Measurements from ENCODE around the gene IPO9.
A peak's percentile ranks its signal among the peaks of the same experiment; 100 is the strongest.
"Not testable (repeated sequence)": the region's sequence is repeated elsewhere in the genome, so short reads cannot be mapped to it uniquely, and the experiment has no call there.

The IPO9 gene

DNA sequence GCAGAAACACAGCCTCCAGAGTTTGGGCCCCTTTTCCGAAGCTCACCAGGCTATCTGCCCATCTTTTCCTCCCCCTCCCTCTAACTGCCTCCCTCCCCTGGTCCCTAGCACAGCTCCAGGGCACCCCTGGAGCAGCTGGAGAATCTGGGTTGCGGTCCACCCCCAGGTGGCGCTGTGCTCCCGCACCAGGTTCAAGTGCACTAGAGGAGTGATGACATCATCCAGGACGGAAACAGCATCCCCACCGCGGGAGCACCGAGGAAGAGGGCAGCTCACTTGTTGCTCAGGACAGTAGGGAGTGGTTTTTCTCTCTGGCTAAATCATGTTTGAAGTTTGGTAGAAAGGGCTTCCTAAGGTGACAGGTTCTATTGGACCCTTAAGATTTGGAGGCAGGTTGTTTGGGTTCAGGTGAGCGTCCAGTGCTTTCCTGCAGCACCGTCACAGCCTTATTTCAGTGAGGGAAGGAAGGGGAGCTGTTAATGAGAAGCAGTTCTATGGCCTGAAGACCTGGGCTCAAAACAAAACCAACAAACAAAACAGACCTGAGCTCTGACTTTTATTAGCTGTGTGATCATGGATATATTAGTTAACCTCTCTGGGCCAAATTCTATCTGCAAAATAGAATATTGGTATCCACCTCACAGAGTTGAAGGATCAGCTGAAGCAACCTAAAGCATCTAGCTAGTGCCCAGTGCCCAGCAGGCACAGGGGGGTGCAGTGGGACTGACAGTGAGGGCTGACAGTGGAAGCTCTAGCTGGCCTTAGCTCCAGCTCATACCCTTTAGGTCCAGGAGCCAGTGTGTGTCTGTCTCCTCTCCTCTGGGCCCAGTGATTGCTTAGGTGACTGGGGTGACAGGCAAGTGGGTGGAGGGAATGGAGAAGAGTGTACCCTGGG lies 67.2 kb downstream of the IPO9 start:
- Histone ChIP-seq H3K4me3 (ENCODE audit: low read depth, low read length) (no peak overlapping the region), H3K4me1 (ENCODE audit: control insufficient read depth, insufficient read depth, low read length, unreplicated experiment) (peaks cover 14% of the 10 kb centered on the region), H3K79me2 (ENCODE audit: control insufficient read depth, insufficient read depth, low read length, unreplicated experiment) (no peaks in the 10 kb centered on the region), H2AFZ (ENCODE audit: low read length, unreplicated experiment) (no peak overlapping the region), H3K27ac (ENCODE audit: low read depth, low read length) (no peak overlapping the region), H3K36me3 (ENCODE audit: insufficient read depth, low read length) (no peaks in the 10 kb centered on the region), H3K27me3 (ENCODE audit: insufficient read depth, low read length) (no peaks in the 10 kb centered on the region)

DNA sequence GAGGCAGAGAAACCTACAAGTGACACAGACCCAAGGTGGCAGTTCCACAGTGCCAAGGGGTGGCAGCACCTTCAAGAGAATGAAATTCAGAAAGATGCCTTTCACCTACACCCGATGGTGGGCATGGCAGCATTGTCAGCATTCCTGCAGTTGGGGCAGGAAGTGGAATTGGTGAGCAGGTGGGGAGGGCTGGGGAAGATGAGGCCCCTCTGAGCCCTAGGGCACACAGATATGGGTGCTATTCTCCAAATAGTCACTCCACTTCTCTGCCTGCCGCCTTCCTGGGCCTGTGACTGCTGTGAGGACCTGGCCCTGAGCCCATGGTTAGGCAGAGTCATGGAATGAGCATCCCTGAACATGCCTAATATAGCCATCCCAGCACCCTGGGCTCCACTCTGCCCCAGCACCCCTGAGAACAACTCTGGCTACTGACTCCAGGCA lies 68.0 kb downstream of the IPO9 start:
- no peaks in the 10 kb centered on the region for H3K27me3 ChIP-seq (ENCODE audit: insufficient read depth, low read length)
- peaks cover 16% of the 10 kb centered on the region for H3K4me1 ChIP-seq (ENCODE audit: control insufficient read depth, insufficient read depth, low read length, unreplicated experiment)
- H3K36me3 ChIP-seq (ENCODE audit: insufficient read depth, low read length), result no peaks in the 10 kb centered on the region
- no peak overlapping the region for H2AFZ ChIP-seq (ENCODE audit: low read length, unreplicated experiment)
- no peaks in the 10 kb centered on the region for H3K79me2 ChIP-seq (ENCODE audit: control insufficient read depth, insufficient read depth, low read length, unreplicated experiment)
- H3K27ac ChIP-seq (ENCODE audit: low read depth, low read length), result no peak overlapping the region
- H3K4me3 ChIP-seq (ENCODE audit: low read depth, low read length), result no peak overlapping the region

DNA sequence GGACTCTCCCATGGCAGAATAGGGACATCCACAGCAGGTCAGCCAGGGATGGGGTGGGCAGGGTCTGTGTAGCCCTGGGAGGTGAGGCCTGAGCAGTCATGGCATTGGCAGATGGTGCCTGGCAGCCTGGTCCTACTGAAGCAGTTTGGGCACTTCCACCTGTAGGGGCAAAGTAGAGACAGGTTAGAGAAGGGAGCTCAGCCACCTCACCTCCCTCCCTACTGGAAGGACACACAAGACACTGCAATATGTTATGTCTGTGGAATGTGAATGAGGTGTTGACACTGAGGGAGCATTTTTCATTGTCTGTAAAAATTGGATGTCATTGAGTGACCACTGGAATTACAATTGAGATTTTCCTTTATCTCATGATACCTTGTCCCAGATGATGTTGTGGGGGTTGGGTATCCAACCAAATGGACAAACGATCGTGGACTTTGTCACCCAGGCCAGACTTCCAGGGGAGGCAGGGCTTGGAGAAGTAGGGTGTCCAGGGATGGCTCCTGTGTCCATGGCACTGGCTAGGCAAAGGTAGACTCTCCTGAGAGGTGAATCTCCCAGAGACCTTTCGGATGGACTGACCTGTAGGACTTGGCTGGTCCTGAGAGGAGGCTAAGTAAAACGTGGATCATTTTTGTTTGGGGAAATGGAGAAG lies 69.4 kb downstream of the IPO9 start:
- H3K36me3 ChIP-seq (ENCODE audit: insufficient read depth, low read length), result no peaks in the 10 kb centered on the region
- H3K4me1 ChIP-seq (ENCODE audit: control insufficient read depth, insufficient read depth, low read length, unreplicated experiment), result peaks cover 30% of the 10 kb centered on the region
- H2AFZ ChIP-seq (ENCODE audit: low read length, unreplicated experiment), result no peak overlapping the region
- H3K27ac ChIP-seq (ENCODE audit: low read depth, low read length), result no peak overlapping the region
- no peak overlapping the region for H3K4me3 ChIP-seq (ENCODE audit: low read depth, low read length)
- H3K79me2 ChIP-seq (ENCODE audit: control insufficient read depth, insufficient read depth, low read length, unreplicated experiment), result no peaks in the 10 kb centered on the region
- no peaks in the 10 kb centered on the region for H3K27me3 ChIP-seq (ENCODE audit: insufficient read depth, low read length)

DNA sequence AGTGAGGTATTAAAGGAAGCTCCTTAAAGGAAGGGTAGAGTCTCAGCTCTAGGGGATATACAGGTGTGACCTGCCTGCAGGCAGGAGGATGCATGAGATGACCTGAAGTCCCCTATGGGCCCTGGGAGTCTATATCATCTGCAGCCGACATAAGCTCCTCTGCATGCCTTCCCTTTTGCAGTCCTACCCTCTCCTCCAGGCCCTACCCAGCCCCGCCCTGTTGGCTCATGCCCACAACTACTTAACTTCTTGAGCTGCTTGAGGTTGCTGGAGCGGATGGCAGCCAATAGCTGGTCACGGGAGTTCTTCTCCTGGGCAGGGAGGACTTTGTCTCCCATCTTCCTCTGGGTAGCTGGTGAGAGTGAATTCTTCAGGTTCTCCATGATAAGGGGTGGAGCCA lies 70.0 kb downstream of the IPO9 start:
- no peak overlapping the region for H3K4me3 ChIP-seq (ENCODE audit: low read depth, low read length)
- H3K27me3 ChIP-seq (ENCODE audit: insufficient read depth, low read length), result no peaks in the 10 kb centered on the region
- no peak overlapping the region for H3K27ac ChIP-seq (ENCODE audit: low read depth, low read length)
- no peak overlapping the region for H2AFZ ChIP-seq (ENCODE audit: low read length, unreplicated experiment)
- no peaks in the 10 kb centered on the region for H3K79me2 ChIP-seq (ENCODE audit: control insufficient read depth, insufficient read depth, low read length, unreplicated experiment)
- peaks cover 36% of the 10 kb centered on the region for H3K4me1 ChIP-seq (ENCODE audit: control insufficient read depth, insufficient read depth, low read length, unreplicated experiment)
- no peaks in the 10 kb centered on the region for H3K36me3 ChIP-seq (ENCODE audit: insufficient read depth, low read length)

DNA sequence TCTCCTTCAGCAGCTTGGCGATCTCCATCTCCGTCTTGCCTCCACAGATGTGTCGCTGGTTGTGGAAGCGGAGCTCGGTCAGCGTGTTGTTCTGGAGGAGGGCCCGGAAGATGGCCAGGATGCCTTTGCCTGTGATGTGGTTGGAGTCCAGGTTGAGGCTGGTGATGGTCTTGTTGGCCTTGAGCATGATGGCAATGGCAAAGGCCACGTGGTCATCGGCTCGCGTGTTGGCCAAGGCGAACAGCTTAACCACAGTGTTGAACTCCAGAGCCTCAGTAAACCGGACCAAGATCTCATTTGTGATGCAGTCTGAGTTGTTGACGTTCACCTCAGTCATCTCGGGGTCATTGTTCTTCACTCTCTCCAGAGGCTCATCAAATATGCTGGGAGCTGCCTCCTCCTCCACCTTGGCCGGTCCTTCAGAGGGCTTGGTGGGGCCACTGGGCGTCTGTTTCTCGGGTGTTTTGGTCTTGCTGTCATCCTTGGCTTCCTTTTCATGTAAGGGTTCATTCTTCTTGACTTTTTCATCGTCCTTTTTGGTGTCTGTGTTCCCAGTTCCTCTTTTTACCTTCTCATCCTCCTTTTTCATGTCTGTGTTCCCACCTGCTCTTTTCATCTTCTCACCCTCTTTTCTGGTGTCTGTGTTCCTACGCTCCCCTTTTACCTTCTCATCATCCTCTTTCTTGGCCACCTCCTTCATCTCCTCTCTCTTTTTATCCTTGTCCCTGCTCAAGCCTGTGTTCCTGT lies 70.9 kb downstream of the IPO9 start:
- Histone ChIP-seq H3K27me3 (ENCODE audit: insufficient read depth, low read length) (no peaks in the 10 kb centered on the region), H3K4me1 (ENCODE audit: control insufficient read depth, insufficient read depth, low read length, unreplicated experiment) (peaks cover 44% of the 10 kb centered on the region), H3K36me3 (ENCODE audit: insufficient read depth, low read length) (no peaks in the 10 kb centered on the region), H3K27ac (ENCODE audit: low read depth, low read length) (no peak overlapping the region), H3K4me3 (ENCODE audit: low read depth, low read length) (no peak overlapping the region), H3K79me2 (ENCODE audit: control insufficient read depth, insufficient read depth, low read length, unreplicated experiment) (no peaks in the 10 kb centered on the region), H2AFZ (ENCODE audit: low read length, unreplicated experiment) (no peak overlapping the region)

DNA sequence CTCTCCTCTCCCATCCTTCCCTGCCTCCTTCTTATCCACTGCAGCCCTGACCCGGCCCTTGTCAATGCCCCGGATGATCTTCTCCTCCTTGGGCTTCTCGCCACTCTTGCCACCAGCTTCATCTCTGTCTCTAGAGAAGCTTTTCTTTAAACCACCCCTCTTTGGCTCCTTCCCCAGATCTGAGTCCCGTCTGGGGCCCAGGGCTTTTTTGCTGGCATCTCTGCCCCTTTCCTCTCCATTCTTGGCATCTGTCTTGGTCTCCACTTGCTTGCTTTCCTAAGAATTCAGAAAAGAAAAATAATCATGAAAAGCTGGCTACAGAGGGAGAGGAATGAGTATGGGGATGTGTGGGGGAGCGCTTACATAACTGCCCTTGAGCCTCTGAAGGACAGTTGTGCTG lies 71.5 kb downstream of the IPO9 start:
- Histone ChIP-seq H2AFZ (ENCODE audit: low read length, unreplicated experiment) (no peak overlapping the region), H3K4me1 (ENCODE audit: control insufficient read depth, insufficient read depth, low read length, unreplicated experiment) (peaks cover 50% of the 10 kb centered on the region), H3K79me2 (ENCODE audit: control insufficient read depth, insufficient read depth, low read length, unreplicated experiment) (no peaks in the 10 kb centered on the region), H3K36me3 (ENCODE audit: insufficient read depth, low read length) (no peaks in the 10 kb centered on the region), H3K27me3 (ENCODE audit: insufficient read depth, low read length) (no peaks in the 10 kb centered on the region), H3K27ac (ENCODE audit: low read depth, low read length) (no peak overlapping the region), H3K4me3 (ENCODE audit: low read depth, low read length) (no peak overlapping the region)

DNA sequence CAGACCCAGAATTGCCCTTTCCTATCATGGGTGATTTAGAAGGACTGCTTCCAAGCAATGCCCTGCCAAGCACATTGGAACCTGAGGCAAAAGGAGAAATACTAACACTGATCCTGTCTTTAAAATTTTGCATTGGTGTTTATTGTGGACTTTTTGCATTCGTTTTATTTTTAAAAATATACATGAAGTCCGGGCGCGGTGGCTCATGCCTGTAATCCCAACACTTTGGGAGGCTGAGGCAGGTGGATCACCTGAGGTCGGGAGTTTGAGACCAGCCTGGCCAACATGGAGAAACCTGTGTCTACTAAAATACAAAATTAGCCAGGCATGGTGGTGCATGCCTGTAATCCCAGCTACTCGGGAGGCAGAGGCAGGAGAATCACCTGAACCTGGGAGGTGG lies 72.1 kb downstream of the IPO9 start:
- peaks cover 52% of the 10 kb centered on the region for H3K4me1 ChIP-seq (ENCODE audit: control insufficient read depth, insufficient read depth, low read length, unreplicated experiment)
- not testable (repeated sequence) for H3K27me3 ChIP-seq (ENCODE audit: insufficient read depth, low read length); H2AFZ ChIP-seq (ENCODE audit: low read length, unreplicated experiment); H3K36me3 ChIP-seq (ENCODE audit: insufficient read depth, low read length); H3K27ac ChIP-seq (ENCODE audit: low read depth, low read length); H3K79me2 ChIP-seq (ENCODE audit: control insufficient read depth, insufficient read depth, low read length, unreplicated experiment); H3K4me3 ChIP-seq (ENCODE audit: low read depth, low read length)

DNA sequence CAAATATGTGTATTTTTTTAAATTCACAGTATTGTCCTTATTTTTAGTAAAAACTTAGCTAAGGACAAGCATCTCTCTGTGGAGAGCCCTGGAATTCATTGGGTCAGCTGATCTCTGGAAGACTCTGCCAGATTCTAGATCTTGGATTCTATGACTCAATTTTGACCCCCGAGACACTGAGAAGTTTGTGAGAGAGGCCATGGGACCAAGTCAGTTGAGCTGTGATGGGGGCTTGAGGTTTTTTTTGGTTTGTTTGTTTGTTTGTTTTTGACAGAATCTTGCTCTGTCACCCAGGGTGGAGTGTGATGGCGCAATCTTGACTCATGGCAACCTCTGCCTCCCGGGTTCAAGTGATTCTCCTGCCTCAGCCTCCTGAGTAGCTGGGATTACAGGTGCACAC lies 73.2 kb downstream of the IPO9 start:
- Histone ChIP-seq H2AFZ (ENCODE audit: low read length, unreplicated experiment) (no peak overlapping the region), H3K4me3 (ENCODE audit: low read depth, low read length) (no peak overlapping the region), H3K36me3 (ENCODE audit: insufficient read depth, low read length) (no peaks in the 10 kb centered on the region), H3K27me3 (ENCODE audit: insufficient read depth, low read length) (no peaks in the 10 kb centered on the region), H3K4me1 (ENCODE audit: control insufficient read depth, insufficient read depth, low read length, unreplicated experiment) (peaks cover 42% of the 10 kb centered on the region), H3K27ac (ENCODE audit: low read depth, low read length) (peak overlapping the region; percentile 66; the same call in 1 of the 2 replicates), H3K79me2 (ENCODE audit: control insufficient read depth, insufficient read depth, low read length, unreplicated experiment) (no peaks in the 10 kb centered on the region)

DNA sequence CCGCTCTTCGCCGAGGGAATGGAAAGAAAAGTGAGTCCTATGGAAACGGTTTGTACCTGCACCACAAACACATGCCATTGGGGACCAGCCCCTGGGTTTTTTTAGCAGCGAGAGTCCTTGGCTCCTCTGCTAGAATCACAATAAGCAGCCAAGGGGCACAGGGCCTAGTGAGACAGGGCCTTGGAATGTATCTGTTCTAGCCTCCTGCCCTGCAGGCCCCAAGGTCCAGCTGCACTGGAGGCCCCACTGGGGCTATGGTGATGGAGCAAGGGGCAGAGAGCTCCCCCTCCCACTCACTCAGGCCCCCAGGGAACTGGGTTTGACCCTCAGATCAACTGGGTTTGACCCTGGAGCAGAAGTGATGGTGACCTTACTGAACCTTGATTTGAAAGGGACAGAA lies 74.2 kb downstream of the IPO9 start:
- H3K4me3 ChIP-seq (ENCODE audit: low read depth, low read length), result no peak overlapping the region
- no peaks in the 10 kb centered on the region for H3K79me2 ChIP-seq (ENCODE audit: control insufficient read depth, insufficient read depth, low read length, unreplicated experiment)
- no peak overlapping the region for H2AFZ ChIP-seq (ENCODE audit: low read length, unreplicated experiment)
- peak overlapping the region; percentile 66 for H3K27ac ChIP-seq (ENCODE audit: low read depth, low read length)
- no peaks in the 10 kb centered on the region for H3K27me3 ChIP-seq (ENCODE audit: insufficient read depth, low read length)
- H3K4me1 ChIP-seq (ENCODE audit: control insufficient read depth, insufficient read depth, low read length, unreplicated experiment), result peaks cover 39% of the 10 kb centered on the region
- no peaks in the 10 kb centered on the region for H3K36me3 ChIP-seq (ENCODE audit: insufficient read depth, low read length)

DNA sequence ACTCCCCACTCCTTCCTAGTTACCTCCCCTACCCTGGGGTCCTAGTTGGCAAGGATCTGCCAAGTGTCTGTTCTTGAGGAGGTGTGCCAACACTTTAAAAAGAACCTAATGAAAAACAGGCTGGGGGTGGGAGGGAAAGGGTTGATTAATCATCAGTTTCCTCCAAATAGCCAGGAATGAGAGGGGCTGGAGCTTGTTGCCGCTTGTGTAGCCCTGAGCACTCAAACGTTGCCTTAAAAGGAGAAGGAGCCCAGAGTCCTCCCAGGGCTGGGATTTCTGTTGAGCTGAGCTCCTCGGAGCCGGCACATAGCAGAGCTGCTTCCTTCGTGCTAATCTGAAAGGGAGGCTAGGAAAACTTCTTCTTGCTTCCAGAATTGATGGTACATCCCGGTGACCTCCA lies 75.6 kb downstream of the IPO9 start:
- no peaks in the 10 kb centered on the region for H3K27me3 ChIP-seq (ENCODE audit: insufficient read depth, low read length)
- no peaks in the 10 kb centered on the region for H3K79me2 ChIP-seq (ENCODE audit: control insufficient read depth, insufficient read depth, low read length, unreplicated experiment)
- H3K27ac ChIP-seq (ENCODE audit: low read depth, low read length), result peak overlapping the region; percentile 63
- peaks cover 39% of the 10 kb centered on the region for H3K4me1 ChIP-seq (ENCODE audit: control insufficient read depth, insufficient read depth, low read length, unreplicated experiment)
- no peaks in the 10 kb centered on the region for H3K36me3 ChIP-seq (ENCODE audit: insufficient read depth, low read length)
- H2AFZ ChIP-seq (ENCODE audit: low read length, unreplicated experiment), result no peak overlapping the region
- H3K4me3 ChIP-seq (ENCODE audit: low read depth, low read length), result no peak overlapping the region

Data from ACC112 (cell line).